DOHH2 (cell line): ENCODE data around the gene CYP27B1.

Source experiments
- H3F3A ChIP-seq: fragments of 200-600 bp; sonication (generic), shearing (Covaris generic); 2 replicates; pipeline ENCODE4 v1.6.0; 2016; ENCODE audit warnings: antibody characterized with exemption, mild to moderate bottlenecking; ENCODE audit not compliant: control insufficient read depth, insufficient read depth
- H3K27ac ChIP-seq: fragments of 200-600 bp; sonication (generic); 2 replicates; pipeline ENCODE4 v1.5.1; 2014; ENCODE audit warnings: low read depth, mild to moderate bottlenecking, low read length, moderate library complexity
- H3K27me3 ChIP-seq: fragments of 200-600 bp; sonication (generic); 2 replicates; pipeline ENCODE4 v1.6.1; 2014; ENCODE audit warnings: mild to moderate bottlenecking, low read length, mixed read lengths; ENCODE audit not compliant: control insufficient read depth
- H3K36me3 ChIP-seq: fragments of 200-600 bp; sonication (generic); 2 replicates; pipeline ENCODE4 v1.6.1; 2014; ENCODE audit warnings: mild to moderate bottlenecking, low read length, moderate library complexity, mixed read lengths; ENCODE audit not compliant: control insufficient read depth
- H3K4me1 ChIP-seq: fragments of 200-600 bp; sonication (generic); 2 replicates; pipeline ENCODE4 v1.6.1; 2014; ENCODE audit warnings: mild to moderate bottlenecking, low read length, mixed read lengths; ENCODE audit not compliant: control insufficient read depth
- H3K4me2 ChIP-seq: fragments of 200-600 bp; sonication (generic); 2 replicates; pipeline ENCODE4 v1.6.0; 2014; ENCODE audit warnings: mild to moderate bottlenecking, low read length, moderate library complexity
- H3K4me3 ChIP-seq: fragments of 200-600 bp; sonication (generic); 2 replicates; pipeline ENCODE4 v1.5.1; 2014; ENCODE audit warnings: mild to moderate bottlenecking, low read length, mixed read lengths
- H3K79me2 ChIP-seq: fragments of 200-600 bp; sonication (generic); 2 replicates; pipeline ENCODE4 v1.6.1; 2014; ENCODE audit warnings: mild to moderate bottlenecking, low read length, mixed read lengths; ENCODE audit not compliant: control insufficient read depth
- H3K9me2 ChIP-seq: fragments of 200-600 bp; sonication (generic); replicated peaks from 2 replicates; pipeline ENCODE4 v1.6.1; 2014; ENCODE audit warnings: mild to moderate bottlenecking, low read length, mixed read lengths; ENCODE audit not compliant: control insufficient read depth
- H3K9me3 ChIP-seq: fragments of 200-600 bp; sonication (generic); 2 replicates; pipeline ENCODE4 v1.6.1; 2014; ENCODE audit warnings: antibody characterized with exemption, low read length, mixed read lengths; ENCODE audit not compliant: control insufficient read depth, insufficient read depth
- H4K20me1 ChIP-seq: fragments of 200-600 bp; sonication (generic); 2 replicates; pipeline ENCODE4 v1.6.0; 2014; ENCODE audit warnings: low read depth, mild to moderate bottlenecking, antibody characterized with exemption, low read length, moderate library complexity; ENCODE audit not compliant: control insufficient read depth, insufficient read depth
- EZH2phosphoT487 ChIP-seq: fragments of 200-600 bp; sonication (generic); IDR thresholded peaks from 2 replicates; pipeline ENCODE4 v1.6.1; 2017; ENCODE audit warnings: borderline replicate concordance, mild to moderate bottlenecking, antibody characterized with exemption, low read length, moderate library complexity, mixed read lengths
- TF ChIP-seq, protein P1 (sequence below): fragments of 200-600 bp; sonication (generic); IDR thresholded peaks from one replicate; pipeline ENCODE4 v1.5.1; 2014; ENCODE audit warnings: antibody characterized with exemption, mild to moderate bottlenecking, low read depth, low read length; ENCODE audit not compliant: poor library complexity, severe bottlenecking

Gene CYP27B1

GRCh38 chr12:57800965-57801364, 34.1 kb upstream of the CYP27B1 start:
- Histone ChIP-seq H3K27ac (no peak overlapping the region), H3F3A (0 out of 2 replicates have a peak, but pooled peaks cover 7% of the 10 kb centered on the region), H3K79me2 (no peaks in the 10 kb centered on the region), H3K4me2 (no peak overlapping the region), H3K9me2 (no peaks in the 10 kb centered on the region), H3K4me1 (no peaks in the 10 kb centered on the region), H3K4me3 (no peak overlapping the region), H4K20me1 (no peaks in the 10 kb centered on the region), H3K36me3 (peaks cover 29% of the 10 kb centered on the region), H3K27me3 (no peaks in the 10 kb centered on the region), H3K9me3 (no peaks in the 10 kb centered on the region)
- TF ChIP-seq EZH2phosphoT487: no peak
- TF ChIP-seq, protein P1, sequence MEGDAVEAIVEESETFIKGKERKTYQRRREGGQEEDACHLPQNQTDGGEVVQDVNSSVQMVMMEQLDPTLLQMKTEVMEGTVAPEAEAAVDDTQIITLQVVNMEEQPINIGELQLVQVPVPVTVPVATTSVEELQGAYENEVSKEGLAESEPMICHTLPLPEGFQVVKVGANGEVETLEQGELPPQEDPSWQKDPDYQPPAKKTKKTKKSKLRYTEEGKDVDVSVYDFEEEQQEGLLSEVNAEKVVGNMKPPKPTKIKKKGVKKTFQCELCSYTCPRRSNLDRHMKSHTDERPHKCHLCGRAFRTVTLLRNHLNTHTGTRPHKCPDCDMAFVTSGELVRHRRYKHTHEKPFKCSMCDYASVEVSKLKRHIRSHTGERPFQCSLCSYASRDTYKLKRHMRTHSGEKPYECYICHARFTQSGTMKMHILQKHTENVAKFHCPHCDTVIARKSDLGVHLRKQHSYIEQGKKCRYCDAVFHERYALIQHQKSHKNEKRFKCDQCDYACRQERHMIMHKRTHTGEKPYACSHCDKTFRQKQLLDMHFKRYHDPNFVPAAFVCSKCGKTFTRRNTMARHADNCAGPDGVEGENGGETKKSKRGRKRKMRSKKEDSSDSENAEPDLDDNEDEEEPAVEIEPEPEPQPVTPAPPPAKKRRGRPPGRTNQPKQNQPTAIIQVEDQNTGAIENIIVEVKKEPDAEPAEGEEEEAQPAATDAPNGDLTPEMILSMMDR: no peak

- H3F3A ChIP-seq: 0 out of 2 replicates have a peak, but pooled peaks cover 7% of the 10 kb centered on the region
- no peaks in the 10 kb centered on the region for H3K9me3 ChIP-seq
- H3K4me1 ChIP-seq: no peaks in the 10 kb centered on the region
- H3K4me2 ChIP-seq: no peak overlapping the region
- H3K9me2 ChIP-seq: no peaks in the 10 kb centered on the region
- no peaks in the 10 kb centered on the region for H3K27me3 ChIP-seq
- no peak overlapping the region for H3K4me3 ChIP-seq
- H3K36me3 ChIP-seq: peaks cover 51% of the 10 kb centered on the region
- H3K79me2 ChIP-seq: no peaks in the 10 kb centered on the region
- H3K27ac ChIP-seq: no peak overlapping the region
- TF ChIP-seq, protein P1: no peak
- TF ChIP-seq EZH2phosphoT487: no peak
- H4K20me1 ChIP-seq: no peaks in the 10 kb centered on the region
Observed at GRCh38 chr12:57797933-57798332, 31.1 kb upstream of the CYP27B1 start.

- H3K79me2 ChIP-seq: no peaks in the 10 kb centered on the region
- H3K9me3 ChIP-seq: no peaks in the 10 kb centered on the region
- no peaks in the 10 kb centered on the region for H4K20me1 ChIP-seq
- H3K4me1 ChIP-seq: no peaks in the 10 kb centered on the region
- no peaks in the 10 kb centered on the region for H3K27me3 ChIP-seq
- 0 out of 2 replicates have a peak, but pooled peaks cover 7% of the 10 kb centered on the region for H3F3A ChIP-seq
- peaks cover 59% of the 10 kb centered on the region for H3K36me3 ChIP-seq
- no peak overlapping the region for H3K4me2 ChIP-seq
- no peak overlapping the region for H3K27ac ChIP-seq
- no peak for TF ChIP-seq EZH2phosphoT487
- TF ChIP-seq, protein P1: no peak
- no peak overlapping the region for H3K4me3 ChIP-seq
- H3K9me2 ChIP-seq: no peaks in the 10 kb centered on the region
Observed at GRCh38 chr12:57796996-57797395, 30.1 kb upstream of the CYP27B1 start.
